Astrocyte (in vitro differentiated cells and primary cell): ENCODE data around the gene SHB. TPM values are rescaled to one million over a fixed set of nuclear protein-coding genes. Genes with fewer than 3 reads are reported as not detected.

Experiments used
- DNase-seq: peaks from one replicate; pipeline ENCODE4 v3.0.0-alpha.2; 2010; ENCODE audit warnings: low read depth
- FAIRE-seq: peaks from 2 replicates; lab custom pipeline; 2011; peaks lifted over from hg19 to GRCh38; lab: Jason Lieb, UNC
- H2AFZ ChIP-seq: 2 replicates; pipeline ENCODE4 v1.6.0; 2012; ENCODE audit warnings: low read depth, low read length, inconsistent platforms
- H3K27ac ChIP-seq: 2 replicates; pipeline ENCODE4 v1.5.1; 2011; ENCODE audit warnings: low read depth, low read length, inconsistent platforms
- H3K27me3 ChIP-seq: 2 replicates; pipeline ENCODE4 v1.6.0; 2011; ENCODE audit warnings: low read length, inconsistent platforms; ENCODE audit not compliant: insufficient read depth
- H3K36me3 ChIP-seq: 2 replicates; pipeline ENCODE4 v1.5.1; 2011; ENCODE audit warnings: low read length, inconsistent platforms; ENCODE audit not compliant: insufficient read depth
- H3K4me1 ChIP-seq: 2 replicates; pipeline ENCODE4 v1.5.1; 2011; ENCODE audit warnings: low read length, inconsistent platforms; ENCODE audit not compliant: insufficient read depth
- H3K4me2 ChIP-seq: 2 replicates; pipeline ENCODE4 v1.6.0; 2012; ENCODE audit warnings: low read length, inconsistent platforms
- H3K4me3 ChIP-seq: 2 replicates; pipeline ENCODE4 v1.5.1; 2011; ENCODE audit warnings: low read depth, mild to moderate bottlenecking, low read length, inconsistent platforms; ENCODE audit not compliant: insufficient read depth
- H3K79me2 ChIP-seq: 2 replicates; pipeline ENCODE4 v1.6.0; 2012; ENCODE audit warnings: mild to moderate bottlenecking, low read length, inconsistent platforms; ENCODE audit not compliant: insufficient read depth
- H3K9ac ChIP-seq: 2 replicates; pipeline ENCODE4 v1.6.0; 2012; ENCODE audit warnings: mild to moderate bottlenecking, low read length, inconsistent platforms
- H3K9me3 ChIP-seq: 2 replicates; pipeline ENCODE4 v1.5.1; 2012; ENCODE audit warnings: low read depth, mild to moderate bottlenecking, low read length, inconsistent platforms; ENCODE audit not compliant: insufficient read depth
- H4K20me1 ChIP-seq: 2 replicates; pipeline ENCODE4 v1.6.0; 2012; ENCODE audit warnings: low read length, inconsistent platforms; ENCODE audit not compliant: insufficient read depth
- H3K27ac Mint-ChIP-seq: one replicate; pipeline ENCODE4 v1.8.0; 2021; ENCODE audit warnings: mild to moderate bottlenecking, mixed read lengths; ENCODE audit not compliant: unreplicated experiment
- H3K27me3 Mint-ChIP-seq: one replicate; pipeline ENCODE4 v1.8.0; 2021; ENCODE audit warnings: low read depth, mixed read lengths; ENCODE audit not compliant: unreplicated experiment
- H3K36me3 Mint-ChIP-seq: one replicate; pipeline ENCODE4 v1.8.0; 2021; ENCODE audit warnings: low read depth, mixed read lengths; ENCODE audit not compliant: unreplicated experiment
- H3K4me1 Mint-ChIP-seq: one replicate; pipeline ENCODE4 v1.8.0; 2021; ENCODE audit warnings: low read depth, mixed read lengths; ENCODE audit not compliant: unreplicated experiment
- H3K4me3 Mint-ChIP-seq: one replicate; pipeline ENCODE4 v1.8.0; 2021; ENCODE audit warnings: mild to moderate bottlenecking, moderate library complexity, mixed read lengths; ENCODE audit not compliant: unreplicated experiment
- H3K9me3 Mint-ChIP-seq: one replicate; pipeline ENCODE4 v1.8.0; 2021; ENCODE audit warnings: mild to moderate bottlenecking, mixed read lengths; ENCODE audit not compliant: unreplicated experiment
- EZH2 ChIP-seq: IDR thresholded peaks from 2 replicates; pipeline ENCODE4 v1.6.1; 2012; ENCODE audit warnings: mild to moderate bottlenecking, low read length, inconsistent platforms; ENCODE audit not compliant: insufficient read depth
- total RNA-seq: library from RNA; stranded (reverse); gene quantifications from 2 replicates; pipeline ENCODE4 v1.2.1, GENCODE V29; 2021
- TF ChIP-seq, protein P1 (sequence below): IDR thresholded peaks from 2 replicates; pipeline ENCODE4 v1.5.1; 2011; ENCODE audit warnings: low read depth, mild to moderate bottlenecking, inconsistent platforms, low read length, moderate library complexity; ENCODE audit not compliant: insufficient read depth

SHB gene
- total RNA-seq, 1 donor from 2014 or later: 53.4 TPM

DNA sequence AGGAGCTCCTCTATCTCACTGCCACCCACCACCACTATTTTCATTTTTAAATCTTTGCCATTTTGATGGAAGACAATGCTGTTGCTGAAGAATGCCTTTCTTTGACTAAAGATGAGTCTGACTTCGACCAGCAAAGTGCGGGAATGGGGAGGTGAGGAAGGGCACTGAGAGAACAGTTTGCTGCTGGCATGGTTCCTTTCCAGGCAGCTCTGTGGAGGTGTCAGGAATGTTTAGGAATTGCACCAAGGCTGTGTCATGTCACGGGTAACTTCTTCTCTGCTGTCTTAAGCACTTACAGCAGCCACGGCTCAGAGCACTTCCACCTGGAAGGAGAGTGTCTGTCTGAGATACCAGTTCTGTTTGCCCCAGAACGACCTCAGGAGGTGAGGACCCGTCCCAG is 41.4 kb upstream of the SHB start:
- FAIRE-seq: no peak

DNA sequence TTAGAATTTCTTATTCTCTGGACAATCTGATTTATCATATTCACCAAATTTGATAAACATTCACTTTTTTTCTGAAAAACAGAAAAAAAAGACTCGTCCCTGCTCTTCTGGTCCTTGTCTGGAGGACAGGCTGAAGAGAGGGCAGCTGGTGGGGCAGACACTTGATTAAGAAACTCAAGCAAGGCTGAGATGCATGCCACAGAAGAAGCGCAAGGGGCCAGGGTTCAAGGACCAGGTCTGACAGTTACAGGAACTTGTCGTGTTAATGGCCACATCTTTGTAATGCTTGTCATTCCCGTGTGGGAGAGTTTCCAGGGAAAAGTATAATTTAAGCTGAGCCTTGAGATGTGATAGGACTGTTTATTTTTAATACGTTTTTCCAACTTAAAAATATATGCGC is 40.6 kb upstream of the SHB start:
- peaks cover 12% of the 10 kb centered on the region for H3K9me3 Mint-ChIP-seq
- no peak for FAIRE-seq
- no peaks in the 10 kb centered on the region for H3K4me1 ChIP-seq

More for the DNA sequence above, 41.4 kb upstream of the SHB start:
- Histone ChIP-seq H3K4me2 (no peak overlapping the region), H3K27ac (no peak overlapping the region), H3K36me3 (no peaks in the 10 kb centered on the region), H3K79me2 (no peaks in the 10 kb centered on the region), H3K9me3 (no peaks in the 10 kb centered on the region), H3K27me3 (peaks cover 9% of the 10 kb centered on the region), H3K4me1 (no peaks in the 10 kb centered on the region), H2AFZ (no peak overlapping the region), H4K20me1 (no peaks in the 10 kb centered on the region), H3K9ac (no peak overlapping the region), H3K4me3 (no peak overlapping the region)
- Mint-ChIP-seq H3K4me3 (no peak overlapping the region), H3K27me3 (peaks cover 30% of the 10 kb centered on the region), H3K4me1 (no peaks in the 10 kb centered on the region), H3K36me3 (peaks cover 8% of the 10 kb centered on the region), H3K9me3 (peaks cover 12% of the 10 kb centered on the region), H3K27ac (no peak overlapping the region)
- DNase-seq: no peak
- TF ChIP-seq EZH2: no peak
- TF ChIP-seq, protein P1, sequence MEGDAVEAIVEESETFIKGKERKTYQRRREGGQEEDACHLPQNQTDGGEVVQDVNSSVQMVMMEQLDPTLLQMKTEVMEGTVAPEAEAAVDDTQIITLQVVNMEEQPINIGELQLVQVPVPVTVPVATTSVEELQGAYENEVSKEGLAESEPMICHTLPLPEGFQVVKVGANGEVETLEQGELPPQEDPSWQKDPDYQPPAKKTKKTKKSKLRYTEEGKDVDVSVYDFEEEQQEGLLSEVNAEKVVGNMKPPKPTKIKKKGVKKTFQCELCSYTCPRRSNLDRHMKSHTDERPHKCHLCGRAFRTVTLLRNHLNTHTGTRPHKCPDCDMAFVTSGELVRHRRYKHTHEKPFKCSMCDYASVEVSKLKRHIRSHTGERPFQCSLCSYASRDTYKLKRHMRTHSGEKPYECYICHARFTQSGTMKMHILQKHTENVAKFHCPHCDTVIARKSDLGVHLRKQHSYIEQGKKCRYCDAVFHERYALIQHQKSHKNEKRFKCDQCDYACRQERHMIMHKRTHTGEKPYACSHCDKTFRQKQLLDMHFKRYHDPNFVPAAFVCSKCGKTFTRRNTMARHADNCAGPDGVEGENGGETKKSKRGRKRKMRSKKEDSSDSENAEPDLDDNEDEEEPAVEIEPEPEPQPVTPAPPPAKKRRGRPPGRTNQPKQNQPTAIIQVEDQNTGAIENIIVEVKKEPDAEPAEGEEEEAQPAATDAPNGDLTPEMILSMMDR: no peak

DNA sequence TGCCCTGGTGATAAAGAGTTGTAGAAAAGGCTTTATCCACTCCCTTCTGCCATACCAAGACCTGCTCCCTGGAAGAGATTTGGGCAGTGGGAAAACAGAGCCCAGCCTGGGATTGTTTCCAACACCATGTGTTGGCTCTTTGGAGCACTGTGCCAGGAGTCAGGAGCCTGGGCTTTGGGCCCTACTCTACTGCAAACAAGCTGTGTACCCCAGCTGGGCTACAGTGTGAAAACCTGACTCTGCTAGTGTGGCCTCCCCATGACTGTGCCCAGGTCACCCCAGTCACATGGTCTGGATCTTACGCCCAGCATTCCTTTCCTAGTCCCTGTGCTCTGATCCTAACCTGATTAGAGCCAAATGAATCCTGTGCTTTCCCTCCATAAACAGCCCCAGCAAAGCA is 39.3 kb upstream of the SHB start:
- no peak overlapping the region for H2AFZ ChIP-seq
- TF ChIP-seq, protein P1: no peak
- TF ChIP-seq EZH2: no peak
- no peak overlapping the region for H3K4me3 Mint-ChIP-seq
- H3K4me1 ChIP-seq: no peaks in the 10 kb centered on the region
- H3K27me3 Mint-ChIP-seq: peaks cover 25% of the 10 kb centered on the region
- H3K27ac ChIP-seq: no peak overlapping the region
- peaks cover 5% of the 10 kb centered on the region for H3K27me3 ChIP-seq
- H3K4me2 ChIP-seq: no peak overlapping the region
- no peaks in the 10 kb centered on the region for H3K9me3 ChIP-seq
- no peaks in the 10 kb centered on the region for H3K79me2 ChIP-seq
- H4K20me1 ChIP-seq: no peaks in the 10 kb centered on the region
- no peaks in the 10 kb centered on the region for H3K36me3 ChIP-seq
- no peak for DNase-seq
- H3K27ac Mint-ChIP-seq: no peak overlapping the region
- no peak overlapping the region for H3K9ac ChIP-seq
- no peak overlapping the region for H3K4me3 ChIP-seq
- FAIRE-seq: no peak
- H3K36me3 Mint-ChIP-seq: peaks cover 8% of the 10 kb centered on the region
- peaks cover 12% of the 10 kb centered on the region for H3K9me3 Mint-ChIP-seq
- no peaks in the 10 kb centered on the region for H3K4me1 Mint-ChIP-seq

More for the DNA sequence above, 40.6 kb upstream of the SHB start:
- no peaks in the 10 kb centered on the region for H3K79me2 ChIP-seq
- H2AFZ ChIP-seq: no peak overlapping the region
- H3K4me2 ChIP-seq: no peak overlapping the region
- H3K4me3 Mint-ChIP-seq: no peak overlapping the region
- H3K27me3 ChIP-seq: peaks cover 5% of the 10 kb centered on the region
- no peaks in the 10 kb centered on the region for H3K36me3 ChIP-seq
- H3K27me3 Mint-ChIP-seq: peaks cover 25% of the 10 kb centered on the region
- H3K36me3 Mint-ChIP-seq: peaks cover 8% of the 10 kb centered on the region
- H4K20me1 ChIP-seq: no peaks in the 10 kb centered on the region
- TF ChIP-seq, protein P1: no peak
- no peak for TF ChIP-seq EZH2
- DNase-seq: no peak
- H3K9ac ChIP-seq: no peak overlapping the region
- no peak overlapping the region for H3K4me3 ChIP-seq
- H3K27ac Mint-ChIP-seq: no peak overlapping the region
- no peaks in the 10 kb centered on the region for H3K9me3 ChIP-seq
- H3K27ac ChIP-seq: no peak overlapping the region
- no peaks in the 10 kb centered on the region for H3K4me1 Mint-ChIP-seq
